ENCODE results near the gene NAGPA. TPM values are rescaled to one million over a fixed set of nuclear protein-coding genes. Genes with fewer than 3 reads are reported as not detected.

Gene NAGPA
- total RNA-seq, 1 experiment from 2014 or later: 11.7 TPM

DNA sequence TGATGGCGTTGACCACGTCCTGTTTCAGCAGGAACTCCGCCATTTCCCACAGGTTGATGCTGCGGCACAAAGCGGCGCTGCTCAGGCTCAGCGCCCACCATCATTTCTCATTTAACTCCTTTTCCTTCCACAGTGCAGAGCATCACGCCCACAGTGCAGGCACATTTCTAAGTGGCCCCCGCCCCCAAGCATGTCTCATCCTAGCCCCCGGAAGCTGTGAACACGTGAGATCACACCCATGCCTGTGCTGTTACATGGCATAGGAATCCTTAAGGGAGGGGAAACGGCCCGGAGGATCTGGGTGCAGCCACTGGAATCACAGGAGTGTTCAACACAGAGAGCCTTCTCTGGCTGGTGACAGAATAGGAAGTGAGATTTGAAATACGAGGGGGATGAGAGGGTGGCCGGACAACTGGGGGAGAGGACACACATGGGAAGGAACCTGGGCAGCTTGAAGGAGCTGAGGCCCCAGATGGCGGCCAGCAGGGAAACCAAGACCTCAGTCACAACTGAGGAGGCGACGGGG is 4.7 kb downstream of the NAGPA start:
- Histone ChIP-seq H3K9me3 (ENCODE audit: low read depth, low read length, poor library complexity, severe bottlenecking) (no peaks in the 10 kb centered on the region), H3K27me3 (replicated peaks; ENCODE audit: insufficient read depth, low read depth, low read length, poor library complexity) (no peaks in the 10 kb centered on the region), H3K4me3 (ENCODE audit: low read depth, low read length, poor library complexity, severe bottlenecking) (no peak overlapping the region), H3K4me1 (ENCODE audit: insufficient read depth, low read length, poor library complexity, severe bottlenecking) (peaks cover 7% of the 10 kb centered on the region), H3K36me3 (ENCODE audit: insufficient read depth, low read length, poor library complexity, severe bottlenecking) (no peaks in the 10 kb centered on the region), H3K27ac (ENCODE audit: low read depth, low read length, poor library complexity, severe bottlenecking) (no peak overlapping the region)
- DNase-seq (ENCODE audit: low spot score): no peak
- BruUV-seq (replicated peaks): no TSS peak
- CTCF ChIA-PET: no interaction called here
- POLR2A ChIA-PET (ENCODE audit: low non-redundant PET): no interaction called here
- no peak for TF ChIP-seq EZH2 (IDR thresholded peaks at IDR 0.05; ENCODE audit: borderline replicate concordance, low read depth, low read length, poor library complexity, severe bottlenecking)
- TF ChIP-seq, protein P1, sequence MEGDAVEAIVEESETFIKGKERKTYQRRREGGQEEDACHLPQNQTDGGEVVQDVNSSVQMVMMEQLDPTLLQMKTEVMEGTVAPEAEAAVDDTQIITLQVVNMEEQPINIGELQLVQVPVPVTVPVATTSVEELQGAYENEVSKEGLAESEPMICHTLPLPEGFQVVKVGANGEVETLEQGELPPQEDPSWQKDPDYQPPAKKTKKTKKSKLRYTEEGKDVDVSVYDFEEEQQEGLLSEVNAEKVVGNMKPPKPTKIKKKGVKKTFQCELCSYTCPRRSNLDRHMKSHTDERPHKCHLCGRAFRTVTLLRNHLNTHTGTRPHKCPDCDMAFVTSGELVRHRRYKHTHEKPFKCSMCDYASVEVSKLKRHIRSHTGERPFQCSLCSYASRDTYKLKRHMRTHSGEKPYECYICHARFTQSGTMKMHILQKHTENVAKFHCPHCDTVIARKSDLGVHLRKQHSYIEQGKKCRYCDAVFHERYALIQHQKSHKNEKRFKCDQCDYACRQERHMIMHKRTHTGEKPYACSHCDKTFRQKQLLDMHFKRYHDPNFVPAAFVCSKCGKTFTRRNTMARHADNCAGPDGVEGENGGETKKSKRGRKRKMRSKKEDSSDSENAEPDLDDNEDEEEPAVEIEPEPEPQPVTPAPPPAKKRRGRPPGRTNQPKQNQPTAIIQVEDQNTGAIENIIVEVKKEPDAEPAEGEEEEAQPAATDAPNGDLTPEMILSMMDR (conservative IDR thresholded peaks at IDR 0.05; ENCODE audit: low read depth, low read length): no peak
- intact Hi-C loops (cut with micrococcal nuclease; ENCODE audit: unreplicated experiment): no loop called here

DNA sequence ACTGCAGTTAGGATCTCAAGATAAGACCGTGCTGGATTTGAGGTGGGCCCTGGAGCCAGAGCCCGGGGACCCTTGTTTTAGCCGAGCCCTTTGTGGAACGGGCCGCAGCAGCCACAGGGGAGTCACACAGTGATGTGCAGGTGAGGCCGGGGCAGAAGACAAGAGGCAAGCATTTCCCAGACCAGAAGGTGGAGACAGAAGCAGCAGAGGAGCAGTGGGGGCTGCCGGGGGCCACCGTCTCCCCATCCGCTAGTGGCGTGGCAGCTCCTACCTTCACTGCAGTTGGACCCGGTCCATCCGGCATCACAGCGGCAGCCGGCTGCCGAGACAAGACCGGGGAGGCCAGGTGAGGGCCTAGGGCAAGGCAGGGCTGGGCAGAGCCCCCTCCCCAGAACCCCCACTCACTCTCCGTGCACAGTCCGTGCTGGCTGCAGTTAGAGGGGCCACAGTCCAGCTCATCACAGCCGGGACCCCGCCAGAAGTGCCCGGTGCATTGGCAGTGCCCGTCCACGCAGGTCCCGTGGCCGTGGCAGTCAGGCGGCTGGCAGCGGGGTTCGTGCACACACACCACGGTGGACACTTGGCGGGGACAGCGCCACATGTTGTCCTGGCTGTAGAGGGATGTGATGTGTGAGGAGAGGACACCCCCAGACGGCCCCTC is 6.0 kb downstream of the NAGPA start:
- H3K4me3 ChIP-seq (ENCODE audit: low read depth, low read length, poor library complexity, severe bottlenecking): no peak overlapping the region
- no peaks in the 10 kb centered on the region for H3K27me3 ChIP-seq (replicated peaks; ENCODE audit: insufficient read depth, low read depth, low read length, poor library complexity)
- no peak for DNase-seq (ENCODE audit: low spot score)
- intact Hi-C loops (cut with micrococcal nuclease; ENCODE audit: unreplicated experiment): no loop called here
- TF ChIP-seq, protein P1 (conservative IDR thresholded peaks at IDR 0.05; ENCODE audit: low read depth, low read length): no peak
- no peak for TF ChIP-seq EZH2 (IDR thresholded peaks at IDR 0.05; ENCODE audit: borderline replicate concordance, low read depth, low read length, poor library complexity, severe bottlenecking)
- BruUV-seq (replicated peaks): no TSS peak
- peaks cover 2% of the 10 kb centered on the region for H3K4me1 ChIP-seq (ENCODE audit: insufficient read depth, low read length, poor library complexity, severe bottlenecking)
- ChIA-PET POLR2A (ENCODE audit: low non-redundant PET) (no interaction called here), CTCF (no interaction called here)
- no peak overlapping the region for H3K27ac ChIP-seq (ENCODE audit: low read depth, low read length, poor library complexity, severe bottlenecking)
- no peaks in the 10 kb centered on the region for H3K9me3 ChIP-seq (ENCODE audit: low read depth, low read length, poor library complexity, severe bottlenecking)
- no peaks in the 10 kb centered on the region for H3K36me3 ChIP-seq (ENCODE audit: insufficient read depth, low read length, poor library complexity, severe bottlenecking)

DNA sequence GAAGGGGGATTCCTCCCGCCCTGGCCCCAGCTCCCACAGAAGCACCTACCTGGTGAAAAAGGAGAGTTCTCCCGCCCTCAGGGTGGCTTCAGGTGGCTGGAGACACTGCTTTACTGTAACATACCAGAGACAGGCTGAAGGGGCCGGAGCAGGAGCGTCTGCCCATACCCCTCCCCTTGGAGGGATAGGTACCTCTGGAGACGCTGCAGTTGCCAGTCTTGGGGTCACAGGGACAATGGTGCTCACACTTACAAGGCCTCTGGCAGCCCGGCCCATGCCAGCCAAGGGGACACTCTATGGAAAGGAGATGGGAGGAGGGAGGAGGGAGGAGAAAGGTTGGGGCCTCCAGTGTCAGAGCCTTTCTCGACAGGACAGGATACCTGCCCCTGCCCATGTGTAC is 6.6 kb downstream of the NAGPA start:
- TF ChIP-seq, protein P1 (conservative IDR thresholded peaks at IDR 0.05; ENCODE audit: low read depth, low read length): no peak
- no peak for TF ChIP-seq EZH2 (IDR thresholded peaks at IDR 0.05; ENCODE audit: borderline replicate concordance, low read depth, low read length, poor library complexity, severe bottlenecking)
- intact Hi-C loops (cut with micrococcal nuclease; ENCODE audit: unreplicated experiment): no loop called here
- DNase-seq (ENCODE audit: low spot score): no peak
- BruUV-seq (replicated peaks): no TSS peak
- POLR2A ChIA-PET (ENCODE audit: low non-redundant PET): no interaction called here
- H3K27me3 ChIP-seq (replicated peaks; ENCODE audit: insufficient read depth, low read depth, low read length, poor library complexity): no peaks in the 10 kb centered on the region
- no peaks in the 10 kb centered on the region for H3K9me3 ChIP-seq (ENCODE audit: low read depth, low read length, poor library complexity, severe bottlenecking)
- H3K36me3 ChIP-seq (ENCODE audit: insufficient read depth, low read length, poor library complexity, severe bottlenecking): no peaks in the 10 kb centered on the region
- no peak overlapping the region for H3K4me3 ChIP-seq (ENCODE audit: low read depth, low read length, poor library complexity, severe bottlenecking)
- H3K27ac ChIP-seq (ENCODE audit: low read depth, low read length, poor library complexity, severe bottlenecking): no peak overlapping the region
- CTCF ChIA-PET: no interaction called here
- no peaks in the 10 kb centered on the region for H3K4me1 ChIP-seq (ENCODE audit: insufficient read depth, low read length, poor library complexity, severe bottlenecking)
